BJ (cell line): ENCODE results near the gene TMED5. TPM values are rescaled to one million over a fixed set of nuclear protein-coding genes. Genes with fewer than 3 reads are reported as not detected.

Experiments
- CTCF ChIA-PET: fragments of 350-600 bp; formaldehyde crosslinking; extraction: SDS; loops from one replicate; lab custom pipeline; 2021; ENCODE audit warnings: antibody characterized with exemption, inconsistent platforms; lab: Yijun Ruan, JAX
- POLR2A ChIA-PET: fragments of 300-600 bp; sonication (Branson Sonifier 250); formaldehyde crosslinking; extraction: SDS; loops from one replicate; lab custom pipeline; 2021; ENCODE audit warnings: antibody characterized with exemption; lab: Charles Lee
- DNase-seq: peaks from one replicate; pipeline ENCODE4 v3.0.0-alpha.2; 2011; ENCODE audit warnings: low read depth
- H3K27me3 ChIP-seq: 2 replicates; pipeline ENCODE4 v1.6.0; 2011; ENCODE audit warnings: low read length; ENCODE audit not compliant: control insufficient read depth, insufficient read depth
- H3K36me3 ChIP-seq: 2 replicates; pipeline ENCODE4 v1.5.1; 2011; ENCODE audit warnings: low read length; ENCODE audit not compliant: control insufficient read depth, insufficient read depth
- H3K4me3 ChIP-seq: 2 replicates; pipeline ENCODE4 v1.5.1; 2011; ENCODE audit warnings: low read depth, mild to moderate bottlenecking, control low read depth, low read length
- polyA plus RNA-seq: library from polyadenylated mRNA; depleted of rRNA; stranded (reverse); fragments of >200 nt; gene quantifications from 2 replicates; pipeline ENCODE4 v1.2.3, GENCODE V29; 2011
- TF ChIP-seq, protein P1 (sequence below): IDR thresholded peaks from 2 replicates; pipeline ENCODE4 v1.5.1; 2011; ENCODE audit warnings: low read depth, mild to moderate bottlenecking, control low read depth, inconsistent platforms, low read length, moderate library complexity; ENCODE audit not compliant: insufficient read depth

TMED5 gene
- polyA plus RNA-seq, 1 experiment = 25.0 TPM

DNA sequence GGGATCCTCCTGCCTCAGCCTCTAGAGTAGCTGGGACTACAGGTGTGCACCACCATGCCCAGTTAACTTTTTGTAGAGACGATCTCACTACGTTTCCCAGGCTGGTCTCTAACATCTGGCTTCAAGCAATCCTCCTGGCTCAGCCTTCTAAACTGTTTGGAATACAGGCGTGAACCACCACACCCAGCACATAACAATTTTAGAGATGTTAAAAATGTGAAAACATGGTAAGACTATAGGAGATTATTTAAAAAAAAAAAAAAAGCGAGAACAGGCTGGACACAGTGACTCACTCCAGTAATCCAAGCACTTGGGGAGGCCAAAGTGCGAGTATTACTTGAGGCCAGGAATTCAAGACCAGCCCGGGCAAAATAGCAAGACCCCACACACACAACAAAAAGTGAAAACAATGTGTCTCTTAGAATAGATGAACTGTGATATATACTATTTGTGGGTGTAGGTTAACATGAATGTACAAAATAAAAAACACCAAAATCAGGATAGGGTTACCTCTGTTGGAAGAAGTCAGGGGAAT is 19.9 kb upstream of the TMED5 start:
- Histone ChIP-seq H3K4me3 (no peak overlapping the region), H3K27me3 (no peaks in the 10 kb centered on the region), H3K36me3 (no peaks in the 10 kb centered on the region)
- DNase-seq = no peak
- ChIA-PET POLR2A (no interaction called here), CTCF (no interaction called here)
- TF ChIP-seq, protein P1, sequence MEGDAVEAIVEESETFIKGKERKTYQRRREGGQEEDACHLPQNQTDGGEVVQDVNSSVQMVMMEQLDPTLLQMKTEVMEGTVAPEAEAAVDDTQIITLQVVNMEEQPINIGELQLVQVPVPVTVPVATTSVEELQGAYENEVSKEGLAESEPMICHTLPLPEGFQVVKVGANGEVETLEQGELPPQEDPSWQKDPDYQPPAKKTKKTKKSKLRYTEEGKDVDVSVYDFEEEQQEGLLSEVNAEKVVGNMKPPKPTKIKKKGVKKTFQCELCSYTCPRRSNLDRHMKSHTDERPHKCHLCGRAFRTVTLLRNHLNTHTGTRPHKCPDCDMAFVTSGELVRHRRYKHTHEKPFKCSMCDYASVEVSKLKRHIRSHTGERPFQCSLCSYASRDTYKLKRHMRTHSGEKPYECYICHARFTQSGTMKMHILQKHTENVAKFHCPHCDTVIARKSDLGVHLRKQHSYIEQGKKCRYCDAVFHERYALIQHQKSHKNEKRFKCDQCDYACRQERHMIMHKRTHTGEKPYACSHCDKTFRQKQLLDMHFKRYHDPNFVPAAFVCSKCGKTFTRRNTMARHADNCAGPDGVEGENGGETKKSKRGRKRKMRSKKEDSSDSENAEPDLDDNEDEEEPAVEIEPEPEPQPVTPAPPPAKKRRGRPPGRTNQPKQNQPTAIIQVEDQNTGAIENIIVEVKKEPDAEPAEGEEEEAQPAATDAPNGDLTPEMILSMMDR = no peak

DNA sequence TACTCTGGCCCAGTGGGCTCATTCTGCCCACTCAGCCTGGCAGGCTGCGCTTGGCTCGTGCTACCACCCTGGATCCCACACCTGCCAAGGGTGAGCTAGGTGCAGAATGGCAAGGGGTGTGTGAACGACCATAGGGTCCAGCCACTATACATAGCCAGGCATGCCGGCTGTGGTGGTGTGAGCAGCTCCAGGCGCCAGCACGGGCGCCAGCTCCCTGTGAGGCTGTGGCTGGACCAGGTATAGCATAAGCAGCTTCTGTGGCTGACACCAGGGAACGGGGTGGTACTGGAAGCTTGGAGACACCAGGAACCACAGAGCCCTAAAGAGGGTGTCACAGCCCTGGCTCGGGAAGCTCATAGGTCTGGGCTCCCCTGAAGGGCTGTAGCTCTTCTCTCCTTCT is 18.9 kb upstream of the TMED5 start:
- DNase-seq = no peak
- Histone ChIP-seq H3K4me3 (no peak overlapping the region), H3K27me3 (no peaks in the 10 kb centered on the region), H3K36me3 (no peaks in the 10 kb centered on the region)
- POLR2A ChIA-PET = no interaction called here
- CTCF ChIA-PET = no interaction called here
- TF ChIP-seq, protein P1 = no peak

DNA sequence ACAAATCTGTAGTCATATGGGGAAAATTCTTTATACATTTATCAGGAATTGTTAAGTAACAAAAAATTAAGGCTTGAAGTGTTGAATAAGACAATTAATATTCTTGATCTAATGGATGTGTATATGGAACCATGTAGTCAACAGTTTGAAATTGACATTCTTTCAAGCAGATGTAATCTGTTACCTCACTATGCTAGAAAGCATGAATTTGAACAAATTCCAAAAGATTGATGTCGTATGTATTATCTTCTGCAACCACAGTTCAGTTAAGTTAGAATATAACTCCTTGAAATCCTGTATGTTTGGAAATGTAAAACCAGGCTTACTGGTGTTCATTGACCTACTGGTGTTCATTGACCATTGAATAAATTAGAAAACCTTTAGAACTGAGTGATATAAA is 16.4 kb upstream of the TMED5 start:
- TF ChIP-seq, protein P1 = no peak
- POLR2A ChIA-PET = no interaction called here
- CTCF ChIA-PET = no interaction called here
- Histone ChIP-seq H3K27me3 (no peaks in the 10 kb centered on the region), H3K4me3 (no peak overlapping the region), H3K36me3 (no peaks in the 10 kb centered on the region)
- DNase-seq = no peak

DNA sequence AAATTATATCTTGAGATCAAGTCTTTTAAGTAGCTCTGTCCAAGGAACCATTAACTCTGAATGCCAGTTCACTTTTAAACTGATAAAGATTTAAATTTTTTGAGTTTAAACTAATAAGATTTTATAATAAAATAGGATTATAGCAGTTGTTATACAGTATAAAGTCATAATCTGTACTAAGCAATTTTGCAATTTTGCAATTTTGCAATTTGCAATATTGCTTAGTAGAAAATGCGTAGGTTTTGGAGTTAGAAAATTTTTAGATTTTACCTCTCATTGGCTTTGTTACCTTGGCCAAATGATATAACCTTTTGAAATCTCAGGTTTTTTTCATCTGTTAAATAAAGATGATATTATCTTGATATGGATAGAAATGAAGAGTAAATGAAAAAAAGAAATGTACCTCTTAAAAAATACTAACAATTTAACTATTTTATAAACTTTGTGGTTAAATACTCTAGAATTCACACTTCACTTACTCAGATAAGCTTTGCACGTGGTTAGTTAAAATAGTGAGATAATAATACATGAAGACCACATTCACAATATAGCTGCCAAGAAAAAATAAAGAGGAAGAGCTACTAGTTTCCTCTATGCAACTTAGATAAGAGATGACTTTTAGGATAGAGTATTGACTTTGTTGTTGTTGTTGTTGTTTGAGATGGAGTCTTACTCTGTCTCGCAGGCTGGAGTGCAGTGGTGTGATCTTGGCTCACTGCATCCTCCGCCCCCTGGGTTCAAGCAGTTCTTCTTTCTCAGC is 14.2 kb upstream of the TMED5 start:
- CTCF ChIA-PET = interaction anchor here (1.4 kb wide), 1 partner anchor 9 kb away, joined by 3 read pairs; no protein-coding TSS in a partner anchor

DNA sequence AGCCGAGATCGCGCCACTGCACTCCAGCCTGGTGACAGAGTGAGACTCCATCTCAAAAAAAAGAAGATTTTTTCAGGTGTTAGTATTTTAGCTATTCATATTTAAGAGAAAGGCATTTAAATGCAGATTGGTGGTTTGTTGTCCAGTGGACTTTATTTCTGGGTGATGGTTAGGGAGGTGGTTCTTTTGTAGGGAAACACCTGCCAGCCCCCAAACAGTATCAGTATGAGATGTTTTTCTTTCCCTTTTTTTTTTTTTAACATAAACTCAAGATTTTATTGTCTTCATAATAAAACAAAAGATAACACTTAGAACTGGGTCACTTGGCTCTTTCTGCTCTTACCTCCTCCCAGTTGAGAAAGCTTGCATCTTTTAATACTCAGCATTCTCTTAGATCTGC is 10.2 kb upstream of the TMED5 start:
- TF ChIP-seq, protein P1 = no peak
- DNase-seq = no peak
- Histone ChIP-seq H3K27me3 (no peaks in the 10 kb centered on the region), H3K4me3 (no peak overlapping the region), H3K36me3 (no peaks in the 10 kb centered on the region)
- POLR2A ChIA-PET = no interaction called here
- CTCF ChIA-PET = interaction anchor here (0.6 kb wide), 1 partner anchor 1228 kb away, joined by 3 read pairs; the partner anchor contains the start of gene ABCD3

More for the DNA sequence above, 14.2 kb upstream of the TMED5 start:
- Histone ChIP-seq H3K4me3 (no peak overlapping the region), H3K36me3 (no peaks in the 10 kb centered on the region), H3K27me3 (no peaks in the 10 kb centered on the region)
- no peak for DNase-seq
- POLR2A ChIA-PET = no interaction called here
- TF ChIP-seq, protein P1 = no peak
